ENCODE measurements around the gene STXBP3.

The STXBP3 gene

GRCh38 chr1:108852221-108852975, 105.9 kb downstream of the STXBP3 start:
- Histone ChIP-seq H3K79me2 (ENCODE audit: low read length) (no peaks in the 10 kb centered on the region), H3K36me3 (replicated peaks; ENCODE audit: insufficient read depth, low read length) (no peaks in the 10 kb centered on the region), H3K27me3 (replicated peaks; ENCODE audit: insufficient read depth, low read length) (no peaks in the 10 kb centered on the region), H3K9me2 (replicated peaks; ENCODE audit: insufficient read depth, low read length) (no peaks in the 10 kb centered on the region), H3F3A (ENCODE audit: insufficient read depth, low read length) (no peaks in the 10 kb centered on the region), H3K9me3 (replicated peaks; ENCODE audit: insufficient read depth, low read length) (no peaks in the 10 kb centered on the region), H4K20me1 (ENCODE audit: insufficient read depth, low read length) (no peaks in the 10 kb centered on the region), H2AFZ (ENCODE audit: low read length) (no peak overlapping the region), H3K4me2 (ENCODE audit: low read depth, low read length) (no peak overlapping the region), H3K9ac (ENCODE audit: low read length) (no peak overlapping the region), H3K4me3 (ENCODE audit: low read length) (no peak overlapping the region), H3K27ac (ENCODE audit: low read length) (no peak overlapping the region), H3K4me1 (ENCODE audit: low read length) (no peaks in the 10 kb centered on the region)
- TF ChIP-seq EZH2phosphoT487 (IDR thresholded peaks at IDR 0.05; ENCODE audit: low read length) (no peak), EZH2 (optimal IDR thresholded peaks at IDR 0.05; ENCODE audit: low read depth, low read length) (no peak), CTCF (IDR thresholded peaks at IDR 0.05; ENCODE audit: low read length) (no peak)
- no peak for DNase-seq

GRCh38 chr1:108854221-108855019, 107.9 kb downstream of the STXBP3 start:
- H3K9me2 ChIP-seq (replicated peaks; ENCODE audit: insufficient read depth, low read length), result no peaks in the 10 kb centered on the region
- no peaks in the 10 kb centered on the region for H3F3A ChIP-seq (ENCODE audit: insufficient read depth, low read length)
- no peak overlapping the region for H3K27ac ChIP-seq (ENCODE audit: low read length)
- H4K20me1 ChIP-seq (ENCODE audit: insufficient read depth, low read length), result no peaks in the 10 kb centered on the region
- DNase-seq, result no peak
- H2AFZ ChIP-seq (ENCODE audit: low read length), result no peak overlapping the region
- no peaks in the 10 kb centered on the region for H3K79me2 ChIP-seq (ENCODE audit: low read length)
- no peak overlapping the region for H3K9ac ChIP-seq (ENCODE audit: low read length)
- TF ChIP-seq EZH2phosphoT487 (IDR thresholded peaks at IDR 0.05; ENCODE audit: low read length), result no peak
- no peak for TF ChIP-seq CTCF (IDR thresholded peaks at IDR 0.05; ENCODE audit: low read length)
- TF ChIP-seq EZH2 (optimal IDR thresholded peaks at IDR 0.05; ENCODE audit: low read depth, low read length), result no peak
- H3K27me3 ChIP-seq (replicated peaks; ENCODE audit: insufficient read depth, low read length), result no peaks in the 10 kb centered on the region
- H3K4me1 ChIP-seq (ENCODE audit: low read length), result no peaks in the 10 kb centered on the region
- H3K9me3 ChIP-seq (replicated peaks; ENCODE audit: insufficient read depth, low read length), result no peaks in the 10 kb centered on the region
- H3K36me3 ChIP-seq (replicated peaks; ENCODE audit: insufficient read depth, low read length), result no peaks in the 10 kb centered on the region
- H3K4me2 ChIP-seq (ENCODE audit: low read depth, low read length), result no peak overlapping the region
- no peak overlapping the region for H3K4me3 ChIP-seq (ENCODE audit: low read length)

GRCh38 chr1:108856994-108857393, 110.5 kb downstream of the STXBP3 start, which contains the start of gene AKNAD1:
AKNAD1 (minus strand) TSS chr1:108857094; CDS start chr1:108852664, 4,430 bp downstream.
- Histone ChIP-seq H3F3A (ENCODE audit: insufficient read depth, low read length) (no peaks in the 10 kb centered on the region), H3K4me1 (ENCODE audit: low read length) (no peaks in the 10 kb centered on the region), H3K9me2 (replicated peaks; ENCODE audit: insufficient read depth, low read length) (no peaks in the 10 kb centered on the region), H3K36me3 (replicated peaks; ENCODE audit: insufficient read depth, low read length) (no peaks in the 10 kb centered on the region), H3K4me3 (ENCODE audit: low read length) (no peak within 1 kb of the TSS), H3K9ac (ENCODE audit: low read length) (no peak within 1 kb of the TSS), H3K9me3 (replicated peaks; ENCODE audit: insufficient read depth, low read length) (no peaks in the 10 kb centered on the region), H4K20me1 (ENCODE audit: insufficient read depth, low read length) (no peaks in the 10 kb centered on the region), H3K4me2 (ENCODE audit: low read depth, low read length) (no peak within 1 kb of the TSS), H3K79me2 (ENCODE audit: low read length) (no peaks in the 10 kb centered on the region), H3K27me3 (replicated peaks; ENCODE audit: insufficient read depth, low read length) (no peaks in the 10 kb centered on the region), H3K27ac (ENCODE audit: low read length) (no peak within 1 kb of the TSS), H2AFZ (ENCODE audit: low read length) (no peak within 1 kb of the TSS)
- TF ChIP-seq CTCF (IDR thresholded peaks at IDR 0.05; ENCODE audit: low read length) (no peak), EZH2phosphoT487 (IDR thresholded peaks at IDR 0.05; ENCODE audit: low read length) (no peak), EZH2 (optimal IDR thresholded peaks at IDR 0.05; ENCODE audit: low read depth, low read length) (no peak)
- DNase-seq, result no peak
